Transverse colon (tissue), 4 donors: ENCODE results near the gene CCT4. TPM values are rescaled to one million over a fixed set of nuclear protein-coding genes. Genes with fewer than 3 reads are reported as not detected.
A peak's percentile ranks its signal among the peaks of the same experiment; 100 is the strongest.
"Not testable (repeated sequence)": the region's sequence is repeated elsewhere in the genome, so short reads cannot be mapped to it uniquely, and the experiment has no call there.

Experiments
- DNase-seq: peaks from one replicate; pipeline ENCODE4 v3.0.0-alpha.2; 2019
- H3K27ac ChIP-seq, 4 donors: fragments of 200-600 bp; sonication (generic); 2 replicates each; pipeline ENCODE4 v1.5.1; 2016 to 2018; ENCODE audit warnings: inconsistent platforms in 4 of 4
- H3K27me3 ChIP-seq: fragments of 200-600 bp; sonication (generic); 2 replicates; pipeline ENCODE4 v1.5.1; 2017; ENCODE audit warnings: inconsistent platforms
- H3K36me3 ChIP-seq, 4 donors: fragments of 200-600 bp; sonication (generic); 2 replicates each; pipeline ENCODE4 v1.5.1; 2017 to 2019; ENCODE audit warnings: inconsistent platforms in 4 of 4
- H3K4me1 ChIP-seq, 4 donors: fragments of 200-600 bp; sonication (generic); 2 replicates each; pipeline ENCODE4 v1.5.1; 2017 to 2020; ENCODE audit warnings: inconsistent platforms in 4 of 4
- H3K4me3 ChIP-seq, 4 donors: fragments of 200-600 bp; sonication (generic); 1 replicate in 1 of 4; 2 replicates in 3 of 4; pipeline versions ENCODE4 v1.5.1 to v1.6.1; 2017 to 2019; ENCODE audit warnings: inconsistent platforms in 4 of 4
- H3K9me3 ChIP-seq, 2 donors: fragments of 200-600 bp; sonication (generic); 2 replicates each; pipeline ENCODE4 v1.5.1; 2017 to 2019; ENCODE audit warnings: inconsistent platforms in 2 of 2
- EP300 ChIP-seq: sonication (generic); formaldehyde crosslinking; IDR thresholded peaks from one replicate; pipeline ENCODE4 v1.6.1; 2017; ENCODE audit warnings: antibody characterized with exemption, low read depth
- POLR2A ChIP-seq: fragments of 450-650 bp; IDR thresholded peaks from one replicate; pipeline ENCODE4 v1.6.1; 2016; ENCODE audit warnings: antibody characterized with exemption, mild to moderate bottlenecking, moderate library complexity
- POLR2AphosphoS5 ChIP-seq, 3 donors: sonication (generic); formaldehyde crosslinking; IDR thresholded peaks; one replicate each; pipeline ENCODE4 v1.6.1; 2016; ENCODE audit warnings: antibody characterized with exemption in 3 of 3
- WGBS, 2 donors: methylation state at CpG; one replicate each; pipeline ENCODE4 v1.1.5; 2018; ENCODE audit warnings: low coverage in 1 of 2; 5-methylcytosine and 5-hydroxymethylcytosine counted together
- in situ Hi-C, 4 donors: fragments of 200-750 bp; cut with MboI; loops; one replicate each; pipeline versions ENCODE4 v1.15.0 to v1.15.1; 2017; ENCODE audit warnings: low sequenced_read_pairs in 3 of 4, low pct_ligation_motif_present in 1 of 4, low pct_unique_long_range_greater_than_20kb in 1 of 4
- intact Hi-C: fragments of 100-400 bp; cut with DNase I; formaldehyde crosslinking; loops from one replicate; pipeline ENCODE4 v1.15.1; 2023; ENCODE audit warnings: low total_unique reads
- total RNA-seq, 4 donors: library from RNA; depleted of rRNA; stranded (reverse); fragments of >200 nt; gene quantifications; one replicate each; pipeline ENCODE4 v1.1.0, GENCODE V29; 2016
- TF ChIP-seq, protein P1 (sequence below), 5 experiments: fragments of 200-600 bp in 3 of 5; fragments of 450-650 bp in 2 of 5; sonication (generic) in 3 of 5; IDR thresholded peaks; 1 replicate in 2 of 5; 2 replicates in 3 of 5; pipeline ENCODE4 v1.5.1; 2016 to 2017; ENCODE audit warnings: antibody characterized with exemption in 5 of 5, inconsistent platforms in 3 of 5, mild to moderate bottlenecking in 2 of 5, moderate library complexity in 1 of 5

Gene CCT4
- total RNA-seq, 4 donors from 2014 or later: 31.2 to 52.7 (median 40.1) TPM

DNA sequence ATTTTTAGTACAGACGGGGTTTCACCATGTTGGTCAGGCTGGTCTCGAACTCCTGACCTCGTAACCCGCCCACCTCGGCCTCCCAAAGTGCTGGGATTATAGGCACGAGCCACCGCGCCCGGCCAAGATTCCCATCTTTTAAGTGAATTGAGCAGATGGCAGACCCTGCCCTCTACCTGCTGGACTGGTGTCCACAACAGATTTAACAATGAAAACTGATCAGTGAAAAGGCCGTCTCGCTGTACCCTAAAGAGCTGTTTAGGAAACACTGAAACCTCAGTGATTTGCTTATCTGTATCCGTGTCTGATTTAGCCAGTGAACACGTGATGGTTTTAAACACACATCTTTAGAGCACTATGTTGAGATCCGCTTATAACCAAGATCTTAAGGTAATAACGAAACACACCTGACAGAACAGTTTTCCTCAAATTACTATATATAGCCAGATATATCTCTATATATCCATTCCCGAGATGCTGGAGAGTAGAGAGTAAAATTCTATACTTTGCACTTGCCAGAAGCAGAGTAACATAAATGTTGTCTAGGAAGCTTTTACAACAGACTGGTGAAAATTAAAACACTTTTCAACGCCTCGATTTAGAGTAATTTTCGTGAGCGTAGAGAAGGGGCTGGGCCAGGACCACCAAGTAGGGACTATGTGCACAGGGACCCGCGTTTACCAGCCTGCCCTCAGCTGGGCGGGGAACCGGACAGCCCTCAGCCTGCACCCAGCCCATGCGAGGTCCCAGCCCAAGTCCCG, 35.2 kb downstream of the CCT4 start:
- DNase-seq: peak; percentile 75
- Histone ChIP-seq H3K27me3 (no peaks in the 10 kb centered on the region), H3K36me3 (no peaks in the 10 kb centered on the region), H3K9me3 (no peaks in the 10 kb centered on the region), H3K27ac (peak overlapping the region; percentile 78 to 89 (median 88)), H3K4me1 (peaks cover 3 to 18% (median 14%) of the 10 kb centered on the region in 4 donors), H3K4me3 (peak overlapping the region; percentile 48 to 72 (median 69))
- intact Hi-C loops: no loop called here
- in situ Hi-C loops: loop anchor here in 1 of 4 donors (25.0 kb wide), 1 partner anchor 316 kb away; the partner anchor contains the start of gene XPO1
- TF ChIP-seq, protein P1, sequence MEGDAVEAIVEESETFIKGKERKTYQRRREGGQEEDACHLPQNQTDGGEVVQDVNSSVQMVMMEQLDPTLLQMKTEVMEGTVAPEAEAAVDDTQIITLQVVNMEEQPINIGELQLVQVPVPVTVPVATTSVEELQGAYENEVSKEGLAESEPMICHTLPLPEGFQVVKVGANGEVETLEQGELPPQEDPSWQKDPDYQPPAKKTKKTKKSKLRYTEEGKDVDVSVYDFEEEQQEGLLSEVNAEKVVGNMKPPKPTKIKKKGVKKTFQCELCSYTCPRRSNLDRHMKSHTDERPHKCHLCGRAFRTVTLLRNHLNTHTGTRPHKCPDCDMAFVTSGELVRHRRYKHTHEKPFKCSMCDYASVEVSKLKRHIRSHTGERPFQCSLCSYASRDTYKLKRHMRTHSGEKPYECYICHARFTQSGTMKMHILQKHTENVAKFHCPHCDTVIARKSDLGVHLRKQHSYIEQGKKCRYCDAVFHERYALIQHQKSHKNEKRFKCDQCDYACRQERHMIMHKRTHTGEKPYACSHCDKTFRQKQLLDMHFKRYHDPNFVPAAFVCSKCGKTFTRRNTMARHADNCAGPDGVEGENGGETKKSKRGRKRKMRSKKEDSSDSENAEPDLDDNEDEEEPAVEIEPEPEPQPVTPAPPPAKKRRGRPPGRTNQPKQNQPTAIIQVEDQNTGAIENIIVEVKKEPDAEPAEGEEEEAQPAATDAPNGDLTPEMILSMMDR (IDR thresholded peaks at IDR 0.05): no peak
- TF ChIP-seq EP300: no peak
- TF ChIP-seq POLR2A: no peak
- no peak for TF ChIP-seq POLR2AphosphoS5 (IDR thresholded peaks at IDR 0.05)
- WGBS, 2 donors: 5 to 15% methylated on average over 5 to 25 of the region's 26 CpGs

DNA sequence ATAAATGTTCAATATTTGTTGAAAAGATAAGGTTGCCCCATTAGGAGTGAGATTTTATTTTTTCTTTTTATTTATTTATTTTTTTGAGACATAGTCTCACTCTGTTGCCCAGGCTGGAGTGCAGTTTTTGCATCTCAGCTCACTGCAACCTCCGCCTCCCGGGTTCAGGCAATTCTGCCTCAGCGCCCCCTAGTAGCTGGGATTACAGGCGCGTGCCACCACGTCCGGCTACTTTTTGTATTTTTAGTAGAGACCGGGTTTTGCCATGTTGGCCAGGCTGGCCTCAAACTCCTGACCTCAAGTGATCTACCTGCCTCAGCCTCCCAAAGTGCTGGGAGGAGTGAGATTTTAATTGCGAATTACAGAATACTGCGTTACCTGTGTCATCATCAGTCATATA, 37.2 kb downstream of the CCT4 start:
- H3K27me3 ChIP-seq, H3K4me3 ChIP-seq, DNase-seq, intact Hi-C loops, H3K27ac ChIP-seq, H3K9me3 ChIP-seq, H3K36me3 ChIP-seq: not testable (repeated sequence)
- WGBS, 2 donors: 95 to 97% methylated on average over 10 of the region's 10 CpGs
- in situ Hi-C loops: loop anchor here in 1 of 4 donors (25.0 kb wide), 1 partner anchor 314 kb away; the partner anchor contains the start of gene XPO1
- peaks cover 3 to 18% (median 14%) of the 10 kb centered on the region in 4 donors for H3K4me1 ChIP-seq

DNA sequence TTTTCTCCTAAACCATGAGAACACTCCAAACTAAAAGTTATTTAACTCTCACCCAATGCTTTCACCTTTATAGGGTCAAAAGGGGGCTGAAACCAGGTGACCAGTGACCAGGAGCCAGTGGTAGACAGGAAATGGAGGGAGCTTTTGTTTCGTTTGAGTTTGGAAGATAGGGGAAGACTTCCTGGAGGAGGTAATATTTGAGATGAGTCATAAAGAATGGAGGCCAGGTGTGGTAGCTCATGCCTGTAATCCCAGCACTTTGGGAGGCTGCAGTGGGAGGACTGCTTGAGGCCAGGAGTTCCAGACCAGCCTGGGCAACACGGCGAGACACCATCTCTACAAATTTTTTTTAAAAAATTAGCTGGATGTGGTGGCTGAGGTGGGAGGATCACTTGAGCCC, 43.1 kb downstream of the CCT4 start:
- in situ Hi-C loops (no loop called here), intact Hi-C loops (no loop called here)
- Histone ChIP-seq H3K36me3 (no peaks in the 10 kb centered on the region), H3K27ac (no peak overlapping the region), H3K27me3 (no peaks in the 10 kb centered on the region), H3K4me3 (no peak overlapping the region), H3K9me3 (no peaks in the 10 kb centered on the region), H3K4me1 (no peaks in the 10 kb centered on the region)
- TF ChIP-seq, protein P1 (IDR thresholded peaks at IDR 0.05): no peak
- TF ChIP-seq POLR2AphosphoS5 (IDR thresholded peaks at IDR 0.05) (no peak), EP300 (no peak), POLR2A (no peak)
- 57 to 71% methylated on average over 1 to 3 of the region's 3 CpGs for WGBS, 2 donors
- DNase-seq: no peak

DNA sequence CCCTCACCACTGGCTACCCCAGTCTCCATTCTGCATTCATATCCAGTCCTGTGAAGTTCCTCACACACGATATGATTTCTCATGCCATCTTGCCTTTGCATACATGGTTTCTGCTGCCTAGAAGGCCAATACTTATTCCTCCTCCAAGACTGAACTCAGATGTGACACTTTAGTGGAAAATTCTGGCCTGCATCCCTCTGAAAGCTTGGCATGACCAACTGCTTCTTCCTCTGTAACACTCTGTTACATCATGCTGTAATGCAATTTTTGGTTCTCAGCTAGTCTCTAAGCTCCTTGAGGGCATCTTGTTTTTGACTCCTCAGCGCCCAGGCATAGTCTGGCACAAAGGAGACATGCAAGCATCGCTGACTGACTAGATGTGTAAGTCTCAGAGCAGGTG, 47.2 kb downstream of the CCT4 start:
- Histone ChIP-seq H3K36me3 (no peaks in the 10 kb centered on the region), H3K27ac (no peak overlapping the region), H3K9me3 (no peaks in the 10 kb centered on the region), H3K4me3 (no peak overlapping the region), H3K4me1 (no peaks in the 10 kb centered on the region), H3K27me3 (no peaks in the 10 kb centered on the region)
- no peak for TF ChIP-seq POLR2AphosphoS5 (IDR thresholded peaks at IDR 0.05)
- TF ChIP-seq EP300: no peak
- no peak for TF ChIP-seq POLR2A
- TF ChIP-seq, protein P1 (IDR thresholded peaks at IDR 0.05): no peak
- intact Hi-C loops (no loop called here), in situ Hi-C loops (no loop called here)
- WGBS, 2 donors: 91 to 94% methylated on average over 2 to 3 of the region's 3 CpGs
- no peak for DNase-seq
